Measurements from ENCODE around the gene IRF7. TPM values are rescaled to one million over a fixed set of nuclear protein-coding genes. Genes with fewer than 3 reads are reported as not detected.

The IRF7 gene
- total RNA-seq, 1 experiment from 2014 or later, result 80.8 TPM

DNA sequence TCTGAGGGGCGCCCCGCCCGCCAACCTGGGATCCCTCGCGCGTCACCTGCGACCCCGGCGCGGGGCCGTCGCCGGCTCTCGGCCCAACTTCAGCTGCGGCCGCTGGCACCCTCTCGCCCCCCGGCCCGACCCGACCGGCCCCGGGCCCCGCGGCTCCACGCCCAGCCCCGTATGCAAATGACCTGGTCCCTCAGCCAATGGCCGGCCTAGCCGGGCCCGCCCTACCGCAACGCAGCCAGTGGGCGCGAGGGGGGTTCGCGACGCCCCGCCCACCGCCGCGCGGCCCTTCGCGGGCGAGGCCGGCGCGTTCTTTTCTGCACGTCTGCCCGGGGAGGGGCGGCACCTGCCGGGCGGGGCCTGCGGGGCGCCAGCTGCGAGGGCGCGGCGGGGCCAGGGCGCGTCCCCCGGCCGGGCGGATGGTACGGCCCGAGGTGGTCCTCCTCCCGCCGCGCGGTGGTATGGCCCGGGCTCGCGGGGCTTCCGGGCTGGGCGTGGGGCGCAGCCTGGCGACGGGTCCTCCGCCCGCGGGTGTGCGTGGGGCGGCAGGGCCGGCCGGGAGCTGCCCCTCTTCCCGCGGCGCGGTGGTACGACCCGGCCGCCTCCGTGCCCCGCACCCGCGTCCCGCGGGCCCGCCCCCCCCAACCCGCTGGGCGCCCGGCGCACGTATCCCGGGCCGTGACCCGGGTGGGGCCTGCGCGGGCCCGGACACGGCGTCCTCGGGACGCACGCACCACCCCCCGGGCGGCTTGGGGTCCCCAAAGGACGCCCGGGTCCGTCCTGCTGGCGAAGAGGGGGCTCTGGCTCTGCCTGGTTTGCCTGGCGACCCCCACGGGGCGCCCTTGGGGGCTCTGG lies 47.2 kb downstream of the IRF7 start:
- no peaks in the 10 kb centered on the region for H3K9me2 ChIP-seq (replicated peaks; ENCODE audit: low read length)
- H3K9ac ChIP-seq (ENCODE audit: low read length), result peak overlapping the region; percentile 70
- 0 out of 2 replicates have a peak, but pooled peaks cover 5% of the 10 kb centered on the region for H4K20me1 ChIP-seq (ENCODE audit: low read length)
- no peak overlapping the region for H3K27ac ChIP-seq (ENCODE audit: low read length)
- ChIA-PET POLR2A (ENCODE audit: unreplicated experiment) (interaction anchor here (0.5 kb wide), 1 partner anchor 14 kb away, joined by 5 read pairs; no protein-coding TSS in a partner anchor), CTCF (no interaction called here)
- H3F3A ChIP-seq (ENCODE audit: low read length, unreplicated experiment), result no peaks in the 10 kb centered on the region
- peaks cover 23% of the 10 kb centered on the region; the same call in 1 of the 2 replicates for H3K4me1 ChIP-seq (ENCODE audit: insufficient read depth, low read length)
- H3K4me2 ChIP-seq (ENCODE audit: low read length), result peak overlapping the region; percentile 88
- H2AFZ ChIP-seq (ENCODE audit: low read length), result peak overlapping the region; percentile 53; the same call in 1 of the 2 replicates
- no peaks in the 10 kb centered on the region for H3K9me3 ChIP-seq (ENCODE audit: low read length)
- H3K79me2 ChIP-seq (ENCODE audit: low read length), result peaks cover 27% of the 10 kb centered on the region
- H3K36me3 ChIP-seq (ENCODE audit: low read depth, low read length), result no peaks in the 10 kb centered on the region
- intact Hi-C loops (cut with micrococcal nuclease), result loop anchor here (10.0 kb wide), 1 partner anchor 46 kb away; the partner anchor contains the start of gene IRF7
- peak; percentile 90 for ATAC-seq
- peak; percentile 96 for DNase-seq
- H3K4me3 ChIP-seq (ENCODE audit: low read length), result peak overlapping the region; percentile 80
- BruUV-seq (replicated peaks), result no TSS peak
- no peak for TF ChIP-seq EZH2phosphoT487 (IDR thresholded peaks at IDR 0.05; ENCODE audit: borderline replicate concordance, low read length)
- H3K27me3 ChIP-seq (ENCODE audit: low read length), result no peaks in the 10 kb centered on the region

DNA sequence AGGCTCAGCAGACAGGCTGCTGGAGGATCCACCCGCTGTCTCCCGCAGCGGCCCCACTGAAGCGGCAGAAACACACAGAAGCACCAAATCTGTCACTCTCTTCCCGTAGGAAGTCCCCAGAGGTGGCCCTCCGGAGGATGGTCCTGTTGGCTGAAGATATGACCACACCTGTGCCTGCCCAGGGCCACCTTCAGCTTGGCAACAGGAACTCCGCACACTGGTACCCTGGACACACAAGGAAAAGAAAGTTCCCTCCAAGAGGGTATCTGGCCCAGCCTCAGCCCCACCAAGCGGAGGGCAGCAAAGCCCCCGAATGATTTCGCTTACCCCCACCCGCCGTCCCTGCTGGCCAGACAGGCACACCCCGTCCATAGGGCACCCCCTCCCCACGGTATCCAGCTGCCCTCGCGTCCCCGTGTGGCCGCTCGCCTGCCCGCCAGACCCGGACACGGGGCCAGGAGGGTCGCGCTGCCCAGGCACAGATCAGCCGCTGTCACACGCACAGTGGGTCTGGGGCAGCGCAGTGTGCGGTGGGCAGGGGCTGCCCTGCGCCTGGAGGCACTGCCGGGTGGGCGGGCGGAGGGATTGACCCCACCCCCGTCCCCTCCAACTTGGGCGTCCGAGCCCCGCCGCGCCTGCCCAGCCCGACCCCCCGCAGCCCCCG lies 48.0 kb downstream of the IRF7 start:
- intact Hi-C loops (cut with micrococcal nuclease), result loop anchor here (10.0 kb wide), 1 partner anchor 47 kb away; the partner anchor contains the start of gene IRF7
- TF ChIP-seq, protein P1, sequence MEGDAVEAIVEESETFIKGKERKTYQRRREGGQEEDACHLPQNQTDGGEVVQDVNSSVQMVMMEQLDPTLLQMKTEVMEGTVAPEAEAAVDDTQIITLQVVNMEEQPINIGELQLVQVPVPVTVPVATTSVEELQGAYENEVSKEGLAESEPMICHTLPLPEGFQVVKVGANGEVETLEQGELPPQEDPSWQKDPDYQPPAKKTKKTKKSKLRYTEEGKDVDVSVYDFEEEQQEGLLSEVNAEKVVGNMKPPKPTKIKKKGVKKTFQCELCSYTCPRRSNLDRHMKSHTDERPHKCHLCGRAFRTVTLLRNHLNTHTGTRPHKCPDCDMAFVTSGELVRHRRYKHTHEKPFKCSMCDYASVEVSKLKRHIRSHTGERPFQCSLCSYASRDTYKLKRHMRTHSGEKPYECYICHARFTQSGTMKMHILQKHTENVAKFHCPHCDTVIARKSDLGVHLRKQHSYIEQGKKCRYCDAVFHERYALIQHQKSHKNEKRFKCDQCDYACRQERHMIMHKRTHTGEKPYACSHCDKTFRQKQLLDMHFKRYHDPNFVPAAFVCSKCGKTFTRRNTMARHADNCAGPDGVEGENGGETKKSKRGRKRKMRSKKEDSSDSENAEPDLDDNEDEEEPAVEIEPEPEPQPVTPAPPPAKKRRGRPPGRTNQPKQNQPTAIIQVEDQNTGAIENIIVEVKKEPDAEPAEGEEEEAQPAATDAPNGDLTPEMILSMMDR (conservative IDR thresholded peaks at IDR 0.05; ENCODE audit: low read depth, low read length), result no peak
- TF ChIP-seq EZH2phosphoT487 (IDR thresholded peaks at IDR 0.05; ENCODE audit: borderline replicate concordance, low read length) (no peak), EZH2 (IDR thresholded peaks at IDR 0.05; ENCODE audit: low read length, unreplicated experiment) (no peak)
- Histone ChIP-seq H3K27me3 (ENCODE audit: low read length) (no peaks in the 10 kb centered on the region), H3K79me2 (ENCODE audit: low read length) (peaks cover 35% of the 10 kb centered on the region), H3K9me3 (ENCODE audit: low read length) (no peaks in the 10 kb centered on the region), H4K20me1 (ENCODE audit: low read length) (0 out of 2 replicates have a peak, but pooled peaks cover 5% of the 10 kb centered on the region), H2AFZ (ENCODE audit: low read length) (peak overlapping the region; percentile 11; the same call in 1 of the 2 replicates), H3F3A (ENCODE audit: low read length, unreplicated experiment) (no peaks in the 10 kb centered on the region), H3K9ac (ENCODE audit: low read length) (peak overlapping the region; percentile 65), H3K4me2 (ENCODE audit: low read length) (peak overlapping the region; percentile 88), H3K4me1 (ENCODE audit: insufficient read depth, low read length) (peaks cover 24% of the 10 kb centered on the region; the same call in 1 of the 2 replicates), H3K4me3 (ENCODE audit: low read length) (peak overlapping the region; percentile 80), H3K9me2 (replicated peaks; ENCODE audit: low read length) (no peaks in the 10 kb centered on the region), H3K36me3 (ENCODE audit: low read depth, low read length) (no peaks in the 10 kb centered on the region), H3K27ac (ENCODE audit: low read length) (no peak overlapping the region)
- CTCF ChIA-PET, result no interaction called here
- ATAC-seq (peak; percentile 19), DNase-seq (no peak)
- POLR2A ChIA-PET (ENCODE audit: unreplicated experiment), result interaction anchor here (0.5 kb wide), 1 partner anchor 13 kb away, joined by 5 read pairs; no protein-coding TSS in a partner anchor
- BruUV-seq (replicated peaks), result TSS peak; percentile 43

DNA sequence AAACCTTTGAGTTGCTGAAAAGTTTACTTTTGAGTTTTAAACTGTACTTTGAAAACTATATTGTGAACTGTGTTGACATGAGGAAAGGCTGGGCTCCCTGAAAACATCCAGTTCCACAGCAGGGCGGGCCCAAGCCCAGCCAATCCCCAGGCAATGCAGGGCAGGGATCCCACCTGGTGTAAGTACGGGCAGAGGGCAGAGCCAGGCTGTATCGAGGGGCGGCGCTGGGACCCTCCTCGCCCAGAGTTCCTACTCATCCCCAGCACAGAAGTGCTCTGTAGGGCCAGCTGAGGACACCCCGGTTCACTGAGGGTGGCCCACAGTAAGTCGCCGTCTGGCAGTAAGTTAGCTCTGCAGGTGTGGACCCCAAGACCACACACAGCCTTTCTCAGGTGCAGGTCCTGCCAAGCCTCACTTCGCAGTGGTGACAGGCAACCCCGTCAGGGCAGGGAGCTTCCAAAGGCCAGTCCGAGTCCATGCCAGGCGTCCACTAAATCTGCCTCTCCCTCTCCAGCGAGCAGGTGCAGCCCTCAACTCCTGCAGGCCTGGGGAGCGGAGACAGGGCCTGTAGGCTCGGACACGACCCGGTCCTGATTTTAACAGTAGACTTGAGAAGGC lies 48.6 kb downstream of the IRF7 start:
- CTCF ChIA-PET, result no interaction called here
- intact Hi-C loops (cut with micrococcal nuclease), result loop anchor here (10.0 kb wide), 1 partner anchor 48 kb away; the partner anchor contains the start of gene IRF7
- no peak for ATAC-seq
- Histone ChIP-seq H3K27me3 (ENCODE audit: low read length) (no peaks in the 10 kb centered on the region), H3K4me3 (ENCODE audit: low read length) (peak overlapping the region; percentile 80), H2AFZ (ENCODE audit: low read length) (no peak overlapping the region), H3K9me3 (ENCODE audit: low read length) (no peaks in the 10 kb centered on the region), H3F3A (ENCODE audit: low read length, unreplicated experiment) (no peaks in the 10 kb centered on the region), H3K27ac (ENCODE audit: low read length) (no peak overlapping the region), H3K9ac (ENCODE audit: low read length) (peak overlapping the region; percentile 65; the same call in 1 of the 2 replicates), H4K20me1 (ENCODE audit: low read length) (0 out of 2 replicates have a peak, but pooled peaks cover 5% of the 10 kb centered on the region), H3K9me2 (replicated peaks; ENCODE audit: low read length) (no peaks in the 10 kb centered on the region), H3K4me2 (ENCODE audit: low read length) (peak overlapping the region; percentile 88), H3K79me2 (ENCODE audit: low read length) (peaks cover 41% of the 10 kb centered on the region), H3K36me3 (ENCODE audit: low read depth, low read length) (no peaks in the 10 kb centered on the region), H3K4me1 (ENCODE audit: insufficient read depth, low read length) (peaks cover 26% of the 10 kb centered on the region)
- DNase-seq, result no peak
- POLR2A ChIA-PET (ENCODE audit: unreplicated experiment), result interaction anchor here (0.5 kb wide), 1 partner anchor 271 kb away, joined by 4 read pairs; no protein-coding TSS in a partner anchor
- TF ChIP-seq EZH2 (IDR thresholded peaks at IDR 0.05; ENCODE audit: low read length, unreplicated experiment), result no peak
- TF ChIP-seq, protein P1 (conservative IDR thresholded peaks at IDR 0.05; ENCODE audit: low read depth, low read length), result no peak
- TF ChIP-seq EZH2phosphoT487 (IDR thresholded peaks at IDR 0.05; ENCODE audit: borderline replicate concordance, low read length), result no peak
- BruUV-seq (replicated peaks), result no TSS peak
